BE2C (cell line): ENCODE measurements around the gene ABCC12.

Experiments used
- DNase-seq: peaks from one replicate; pipeline ENCODE4 v3.0.0-alpha.2; 2020
- H3K27me3 ChIP-seq: fragments of 250-450 bp; sonication (Bioruptor Pico); 2 replicates; pipeline ENCODE4 v1.5.1; 2020; ENCODE audit warnings: mild to moderate bottlenecking
- H3K36me3 ChIP-seq: fragments of 250-450 bp; sonication (Bioruptor Pico); 2 replicates; pipeline ENCODE4 v1.5.1; 2020; ENCODE audit warnings: mild to moderate bottlenecking
- H3K4me1 ChIP-seq: fragments of 250-450 bp; sonication (Bioruptor Pico); 2 replicates; pipeline ENCODE4 v1.5.1; 2020
- H3K4me3 ChIP-seq: 2 replicates; pipeline ENCODE4 v1.5.1; 2011; ENCODE audit warnings: low read depth, low read length
- H3K9me3 ChIP-seq: fragments of 250-450 bp; sonication (Bioruptor Pico); 2 replicates; pipeline ENCODE4 v1.5.1; 2020
- TF ChIP-seq, protein P1 (sequence below): IDR thresholded peaks from 2 replicates; pipeline ENCODE4 v1.5.1; 2012; ENCODE audit warnings: mild to moderate bottlenecking, low read depth, low read length

The ABCC12 gene

GRCh38 chr16:48137822-48138221 is 18.0 kb downstream of the ABCC12 start:
- Histone ChIP-seq H3K27me3 (no peaks in the 10 kb centered on the region), H3K9me3 (no peaks in the 10 kb centered on the region), H3K4me3 (no peak overlapping the region), H3K4me1 (no peaks in the 10 kb centered on the region), H3K36me3 (no peaks in the 10 kb centered on the region)
- DNase-seq = no peak
- TF ChIP-seq, protein P1, sequence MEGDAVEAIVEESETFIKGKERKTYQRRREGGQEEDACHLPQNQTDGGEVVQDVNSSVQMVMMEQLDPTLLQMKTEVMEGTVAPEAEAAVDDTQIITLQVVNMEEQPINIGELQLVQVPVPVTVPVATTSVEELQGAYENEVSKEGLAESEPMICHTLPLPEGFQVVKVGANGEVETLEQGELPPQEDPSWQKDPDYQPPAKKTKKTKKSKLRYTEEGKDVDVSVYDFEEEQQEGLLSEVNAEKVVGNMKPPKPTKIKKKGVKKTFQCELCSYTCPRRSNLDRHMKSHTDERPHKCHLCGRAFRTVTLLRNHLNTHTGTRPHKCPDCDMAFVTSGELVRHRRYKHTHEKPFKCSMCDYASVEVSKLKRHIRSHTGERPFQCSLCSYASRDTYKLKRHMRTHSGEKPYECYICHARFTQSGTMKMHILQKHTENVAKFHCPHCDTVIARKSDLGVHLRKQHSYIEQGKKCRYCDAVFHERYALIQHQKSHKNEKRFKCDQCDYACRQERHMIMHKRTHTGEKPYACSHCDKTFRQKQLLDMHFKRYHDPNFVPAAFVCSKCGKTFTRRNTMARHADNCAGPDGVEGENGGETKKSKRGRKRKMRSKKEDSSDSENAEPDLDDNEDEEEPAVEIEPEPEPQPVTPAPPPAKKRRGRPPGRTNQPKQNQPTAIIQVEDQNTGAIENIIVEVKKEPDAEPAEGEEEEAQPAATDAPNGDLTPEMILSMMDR = no peak

DNA sequence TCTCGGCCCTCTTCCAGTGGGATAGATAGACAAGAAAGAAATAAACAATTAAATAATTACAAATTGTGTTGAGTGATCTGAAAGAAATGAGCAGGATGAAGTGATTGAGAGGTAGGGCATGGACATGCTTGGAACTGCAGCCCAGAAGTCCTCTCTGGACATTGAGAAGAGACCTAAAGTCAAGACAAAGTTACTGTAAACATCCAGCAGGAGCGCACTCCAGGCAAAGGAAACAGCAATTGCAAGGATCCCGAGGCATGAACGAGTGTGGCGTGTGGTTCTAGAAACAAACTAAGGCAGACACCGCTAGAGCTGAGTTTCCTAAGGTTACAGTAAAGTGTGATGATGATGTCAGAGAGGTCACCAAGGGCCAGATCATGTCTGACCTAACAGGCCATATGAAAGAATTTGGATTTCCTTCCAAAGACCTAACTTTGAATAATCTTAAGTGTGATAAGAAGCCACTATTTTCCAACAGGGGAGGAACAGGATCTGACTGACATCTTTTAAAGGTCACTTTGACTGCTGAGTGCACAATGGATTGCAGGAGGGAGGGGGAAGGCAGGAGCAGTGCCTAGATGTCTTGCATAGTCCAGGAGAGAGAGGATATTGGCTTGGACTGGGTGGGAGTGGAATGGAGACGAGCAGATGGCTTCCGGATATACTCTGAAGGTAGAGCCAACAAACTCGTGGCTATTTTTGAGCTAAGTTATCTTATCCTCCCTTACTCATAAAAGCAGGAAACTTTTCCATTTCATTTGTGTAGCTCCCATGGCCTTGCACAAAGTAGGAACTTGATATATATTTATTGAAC is 19.0 kb downstream of the ABCC12 start:
- Histone ChIP-seq H3K4me3 (no peak overlapping the region), H3K4me1 (no peaks in the 10 kb centered on the region), H3K9me3 (no peaks in the 10 kb centered on the region), H3K36me3 (no peaks in the 10 kb centered on the region), H3K27me3 (no peaks in the 10 kb centered on the region)
- DNase-seq = no peak
- TF ChIP-seq, protein P1 = no peak

GRCh38 chr16:48133455-48134211 is 22.2 kb downstream of the ABCC12 start:
- TF ChIP-seq, protein P1 = no peak
- Histone ChIP-seq H3K4me1 (no peaks in the 10 kb centered on the region), H3K9me3 (no peaks in the 10 kb centered on the region), H3K27me3 (no peaks in the 10 kb centered on the region), H3K36me3 (no peaks in the 10 kb centered on the region), H3K4me3 (no peak overlapping the region)
- no peak for DNase-seq

- no peak for DNase-seq
- Histone ChIP-seq H3K27me3 (no peaks in the 10 kb centered on the region), H3K4me3 (no peak overlapping the region), H3K36me3 (no peaks in the 10 kb centered on the region), H3K4me1 (no peaks in the 10 kb centered on the region), H3K9me3 (no peaks in the 10 kb centered on the region)
- TF ChIP-seq, protein P1 = no peak
Measured at GRCh38 chr16:48132696-48133095, 23.1 kb downstream of the ABCC12 start.

DNA sequence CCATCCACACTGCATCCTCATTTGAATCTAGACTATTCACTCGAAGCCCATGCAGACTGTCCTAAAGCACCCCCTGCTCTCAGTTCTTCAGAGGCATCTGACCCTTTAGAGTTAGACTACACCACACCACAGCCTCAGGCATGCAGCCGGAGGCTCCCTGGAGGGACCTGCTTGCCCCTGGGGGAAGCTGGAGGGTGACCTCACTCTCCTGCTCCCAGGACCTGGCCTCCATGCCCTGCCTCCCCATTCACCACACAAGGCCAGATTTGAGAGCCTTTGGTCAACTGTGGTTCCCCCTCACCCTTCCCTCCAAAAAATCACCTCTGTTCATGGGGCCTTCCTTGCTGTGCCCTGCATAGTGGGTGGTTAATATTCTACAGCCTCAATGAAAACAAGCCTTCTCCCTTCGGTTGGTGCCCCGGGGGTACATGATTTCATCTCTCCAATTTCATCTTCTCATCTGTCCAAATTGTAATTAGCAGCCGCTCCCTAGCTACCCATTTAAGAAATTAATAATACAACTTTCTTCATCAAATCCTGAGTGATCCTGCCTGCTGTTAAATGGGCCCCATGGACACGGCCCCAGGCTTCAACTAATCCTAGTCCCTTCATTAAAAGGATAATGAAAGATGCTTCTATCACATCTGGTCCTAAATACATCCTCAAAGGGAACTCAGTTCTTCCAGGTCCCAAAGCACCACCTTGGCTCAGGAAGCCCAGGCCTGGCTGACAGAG is 24.4 kb downstream of the ABCC12 start:
- no peak for DNase-seq
- no peaks in the 10 kb centered on the region for H3K4me1 ChIP-seq
- H3K9me3 ChIP-seq = no peaks in the 10 kb centered on the region
- no peak overlapping the region for H3K4me3 ChIP-seq
- no peaks in the 10 kb centered on the region for H3K36me3 ChIP-seq
- H3K27me3 ChIP-seq = no peaks in the 10 kb centered on the region
- TF ChIP-seq, protein P1 = no peak
